Osteoblast (primary cell): ENCODE measurements around the gene DUSP22. TPM values are rescaled to one million over a fixed set of nuclear protein-coding genes. Genes with fewer than 3 reads are reported as not detected.
"Not testable (repeated sequence)": the region's sequence is repeated elsewhere in the genome, so short reads cannot be mapped to it uniquely, and the experiment has no call there.

Experiments used
- DNase-seq: peaks from one replicate; pipeline ENCODE4 v3.0.0; 2011; ENCODE audit warnings: low spot score, mixed read lengths; ENCODE audit not compliant: insufficient read length; ENCODE audit errors: missing footprints
- H2AFZ ChIP-seq: 2 replicates; pipeline ENCODE4 v1.6.0; 2011; ENCODE audit warnings: mild to moderate bottlenecking, low read length
- H3K27ac ChIP-seq: 2 replicates; pipeline ENCODE4 v1.5.1; 2011; ENCODE audit warnings: mild to moderate bottlenecking, low read depth, low read length, moderate library complexity
- H3K27me3 ChIP-seq: 2 replicates; pipeline ENCODE4 v1.6.0; 2012; ENCODE audit warnings: mild to moderate bottlenecking, control low read depth, inconsistent platforms, low read length, moderate library complexity; ENCODE audit not compliant: insufficient read depth
- H3K36me3 ChIP-seq: 2 replicates; pipeline ENCODE4 v1.5.1; 2011; ENCODE audit warnings: mild to moderate bottlenecking, low read length, control low read depth, moderate library complexity; ENCODE audit not compliant: insufficient read depth
- H3K4me1 ChIP-seq: 2 replicates; pipeline ENCODE4 v1.5.1; 2011; ENCODE audit warnings: mild to moderate bottlenecking, low read length, control low read depth, moderate library complexity; ENCODE audit not compliant: insufficient read depth
- H3K4me2 ChIP-seq: 2 replicates; pipeline ENCODE4 v1.6.0; 2011; ENCODE audit warnings: mild to moderate bottlenecking, low read length; ENCODE audit not compliant: insufficient read depth
- H3K4me3 ChIP-seq: fragments of 200-600 bp; sonication (generic); 3 replicates; pipeline ENCODE4 v1.5.1; 2012; ENCODE audit warnings: mild to moderate bottlenecking, low read length, inconsistent platforms; ENCODE audit not compliant: insufficient read depth
- H3K79me2 ChIP-seq: 2 replicates; pipeline ENCODE4 v1.6.0; 2012; ENCODE audit warnings: mild to moderate bottlenecking, low read length, control low read depth, inconsistent platforms; ENCODE audit not compliant: insufficient read depth
- H3K9me3 ChIP-seq: 2 replicates; pipeline ENCODE4 v1.5.1; 2011; ENCODE audit warnings: low read depth, low read length, control low read depth
- H4K20me1 ChIP-seq: 2 replicates; pipeline ENCODE4 v1.6.0; 2012; ENCODE audit warnings: mild to moderate bottlenecking, low read length, control low read depth; ENCODE audit not compliant: insufficient read depth
- CTCF ChIP-seq: IDR thresholded peaks from 2 replicates; pipeline ENCODE4 v1.5.1; 2011; ENCODE audit warnings: mild to moderate bottlenecking, low read depth, low read length, moderate library complexity; ENCODE audit errors: extremely low read depth
- total RNA-seq: library from RNA; depleted of rRNA; stranded (reverse); fragments of >200 nt; gene quantifications from 2 replicates; pipeline ENCODE4 v1.2.3, GENCODE V29; 2012

The DUSP22 gene
- total RNA-seq, 1 donor: 18.1 TPM

GRCh38 chr6:323730-324088, 31.4 kb downstream of the DUSP22 start:
- no peak for DNase-seq
- no peak overlapping the region for H3K27ac ChIP-seq
- TF ChIP-seq CTCF: no peak
- no peak overlapping the region for H2AFZ ChIP-seq
- no peaks in the 10 kb centered on the region for H3K9me3 ChIP-seq
- H3K4me1 ChIP-seq: peaks cover 10% of the 10 kb centered on the region
- no peak overlapping the region for H3K4me2 ChIP-seq
- H3K79me2 ChIP-seq: no peaks in the 10 kb centered on the region
- H4K20me1 ChIP-seq: peaks cover 5% of the 10 kb centered on the region
- no peak overlapping the region for H3K4me3 ChIP-seq
- no peaks in the 10 kb centered on the region for H3K36me3 ChIP-seq
- H3K27me3 ChIP-seq: no peaks in the 10 kb centered on the region

GRCh38 chr6:324116-324728, 31.9 kb downstream of the DUSP22 start:
- Histone ChIP-seq H3K4me1 (peaks cover 10% of the 10 kb centered on the region), H3K79me2 (no peaks in the 10 kb centered on the region), H4K20me1 (peaks cover 5% of the 10 kb centered on the region), H3K4me2 (no peak overlapping the region), H3K36me3 (no peaks in the 10 kb centered on the region), H3K27me3 (no peaks in the 10 kb centered on the region), H3K4me3 (no peak overlapping the region), H2AFZ (no peak overlapping the region), H3K27ac (no peak overlapping the region), H3K9me3 (no peaks in the 10 kb centered on the region)
- DNase-seq: no peak
- TF ChIP-seq CTCF: no peak

- TF ChIP-seq CTCF: no peak
- Histone ChIP-seq H3K27me3 (no peaks in the 10 kb centered on the region), H3K9me3 (no peaks in the 10 kb centered on the region), H2AFZ (no peak overlapping the region), H3K79me2 (no peaks in the 10 kb centered on the region), H3K4me2 (no peak overlapping the region), H4K20me1 (peaks cover 5% of the 10 kb centered on the region), H3K4me3 (no peak overlapping the region), H3K27ac (no peak overlapping the region), H3K4me1 (peaks cover 10% of the 10 kb centered on the region), H3K36me3 (no peaks in the 10 kb centered on the region)
- no peak for DNase-seq
These were observed 32.4 kb downstream of the DUSP22 start for GRCh38 chr6:324729-325125.

- H3K4me2 ChIP-seq, H3K4me1 ChIP-seq, H4K20me1 ChIP-seq, H3K4me3 ChIP-seq, H3K79me2 ChIP-seq, DNase-seq, H3K9me3 ChIP-seq, H2AFZ ChIP-seq, H3K27ac ChIP-seq, H3K36me3 ChIP-seq, H3K27me3 ChIP-seq: not testable (repeated sequence)
These were observed 33.0 kb downstream of the DUSP22 start for GRCh38 chr6:325161-325860.

GRCh38 chr6:326066-326465, 33.8 kb downstream of the DUSP22 start:
- H3K4me2 ChIP-seq, H3K36me3 ChIP-seq, H3K27me3 ChIP-seq, H4K20me1 ChIP-seq, H3K79me2 ChIP-seq, H3K9me3 ChIP-seq, H3K4me3 ChIP-seq, H3K27ac ChIP-seq, DNase-seq, H2AFZ ChIP-seq, H3K4me1 ChIP-seq: not testable (repeated sequence)
